ENCODE data around the gene MBD5.

DNA sequence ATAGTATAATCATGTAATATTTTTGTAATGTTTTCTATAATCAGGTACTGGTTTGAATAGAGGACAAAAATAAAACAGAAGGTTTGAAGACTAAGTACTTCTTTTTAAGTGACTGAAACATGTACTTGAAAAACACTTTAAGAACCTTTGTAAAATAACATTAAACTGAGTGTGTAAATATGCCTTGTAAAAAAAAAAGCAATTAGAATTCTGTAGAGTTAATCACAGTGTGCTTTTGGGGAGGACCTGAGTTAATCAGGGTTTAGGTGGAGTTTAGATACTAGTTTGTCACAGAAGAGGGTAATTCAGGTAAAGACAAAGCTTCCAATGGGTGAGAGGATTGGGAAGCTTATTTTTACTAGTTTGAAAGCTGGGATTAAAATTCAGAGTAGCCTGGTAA is 10.3 kb downstream of the MBD5 start:
- TF ChIP-seq FOXA1 (IDR thresholded peaks at IDR 0.05) (no peak), ZNF384 (IDR thresholded peaks at IDR 0.05) (no peak), SP1 (IDR thresholded peaks at IDR 0.05) (no peak), ELF4 (IDR thresholded peaks at IDR 0.05) (no peak), NFRKB (IDR thresholded peaks at IDR 0.05) (no peak), BHLHE40 (IDR thresholded peaks at IDR 0.05; ENCODE audit: borderline replicate concordance) (no peak), SUZ12 (IDR thresholded peaks at IDR 0.05) (no peak), HDGF (IDR thresholded peaks at IDR 0.05; ENCODE audit: borderline replicate concordance) (no peak), PKNOX1 (IDR thresholded peaks at IDR 0.05) (no peak), LEF1 (IDR thresholded peaks at IDR 0.05; ENCODE audit: borderline replicate concordance) (no peak)
